Measurements from ENCODE around the gene INHA. TPM values are rescaled to one million over a fixed set of nuclear protein-coding genes. Genes with fewer than 3 reads are reported as not detected.

INHA gene
- total and polyA plus RNA-seq, 2 donors, result 0.05 to 0.71 TPM

GRCh38 chr2:219611866-219612576, 39.9 kb downstream of the INHA start:
- Histone ChIP-seq H3K36me3 (ENCODE audit: control insufficient read depth in 2 of 2, insufficient read depth in 2 of 2, low read length in 1 of 2) (peaks cover 48 to 59% of the 10 kb centered on the region in 2 donors), H3K9me3 (ENCODE audit: control insufficient read depth in 2 of 2, insufficient read depth in 1 of 2, low read length in 1 of 2) (no peaks in the 10 kb centered on the region), H3K27me3 (ENCODE audit: control insufficient read depth in 2 of 2, insufficient read depth in 1 of 2, low read length in 1 of 2) (no peaks in the 10 kb centered on the region), H3K27ac (ENCODE audit: low read depth in 1 of 2, low read length in 1 of 2) (peak overlapping the region; percentile 88 to 95), H3K4me3 (ENCODE audit: low read length in 2 of 2) (peak overlapping the region; percentile 14 to 23), H3K4me1 (ENCODE audit: control insufficient read depth in 2 of 2, insufficient read depth in 2 of 2, low read length in 2 of 2) (peaks cover 40 to 76% of the 10 kb centered on the region in 2 donors)
- peak in 4 of 9 donors; percentile 49 to 74 (median 58) for DNase-seq (ENCODE audit: low read depth in 6 of 9, low spot score in 9 of 9)
- 58% methylated on average over 12 of the region's 12 CpGs for WGBS

GRCh38 chr2:219612577-219613286, 40.6 kb downstream of the INHA start:
- DNase-seq (ENCODE audit: low read depth in 6 of 9, low spot score in 9 of 9), result peak in 6 of 9 donors; percentile 45 to 92 (median 78)
- 41% methylated on average over 15 of the region's 15 CpGs for WGBS
- H3K4me3 ChIP-seq (ENCODE audit: low read length in 2 of 2), result peak overlapping the region; percentile 14 to 23
- H3K27me3 ChIP-seq (ENCODE audit: control insufficient read depth in 2 of 2, insufficient read depth in 1 of 2, low read length in 1 of 2), result no peaks in the 10 kb centered on the region
- no peaks in the 10 kb centered on the region for H3K9me3 ChIP-seq (ENCODE audit: control insufficient read depth in 2 of 2, insufficient read depth in 1 of 2, low read length in 1 of 2)
- peak overlapping the region; percentile 88 to 95 for H3K27ac ChIP-seq (ENCODE audit: low read depth in 1 of 2, low read length in 1 of 2)
- peaks cover 40 to 74% of the 10 kb centered on the region in 2 donors for H3K4me1 ChIP-seq (ENCODE audit: control insufficient read depth in 2 of 2, insufficient read depth in 2 of 2, low read length in 2 of 2)
- H3K36me3 ChIP-seq (ENCODE audit: control insufficient read depth in 2 of 2, insufficient read depth in 2 of 2, low read length in 1 of 2), result peaks cover 43 to 54% of the 10 kb centered on the region in 2 donors

GRCh38 chr2:219613461-219614070, 41.5 kb downstream of the INHA start:
- H3K27ac ChIP-seq (ENCODE audit: low read depth in 1 of 2, low read length in 1 of 2), result peak overlapping the region; percentile 86 to 88
- peaks cover 40 to 66% of the 10 kb centered on the region in 2 donors for H3K4me1 ChIP-seq (ENCODE audit: control insufficient read depth in 2 of 2, insufficient read depth in 2 of 2, low read length in 2 of 2)
- H3K4me3 ChIP-seq (ENCODE audit: low read length in 2 of 2), result peak overlapping the region; percentile 27 to 42
- peaks cover 35 to 45% of the 10 kb centered on the region in 2 donors for H3K36me3 ChIP-seq (ENCODE audit: control insufficient read depth in 2 of 2, insufficient read depth in 2 of 2, low read length in 1 of 2)
- WGBS, result 56% methylated on average over 11 of the region's 11 CpGs
- H3K27me3 ChIP-seq (ENCODE audit: control insufficient read depth in 2 of 2, insufficient read depth in 1 of 2, low read length in 1 of 2), result no peaks in the 10 kb centered on the region
- DNase-seq (ENCODE audit: low read depth in 6 of 9, low spot score in 9 of 9), result peak in 2 of 9 donors; percentile 57 to 66
- H3K9me3 ChIP-seq (ENCODE audit: control insufficient read depth in 2 of 2, insufficient read depth in 1 of 2, low read length in 1 of 2), result no peaks in the 10 kb centered on the region

- Histone ChIP-seq H3K9me3 (ENCODE audit: control insufficient read depth in 2 of 2, insufficient read depth in 1 of 2, low read length in 1 of 2) (no peaks in the 10 kb centered on the region), H3K4me3 (ENCODE audit: low read length in 2 of 2) (peak overlapping the region; percentile 27 to 42), H3K27me3 (ENCODE audit: control insufficient read depth in 2 of 2, insufficient read depth in 1 of 2, low read length in 1 of 2) (no peaks in the 10 kb centered on the region), H3K4me1 (ENCODE audit: control insufficient read depth in 2 of 2, insufficient read depth in 2 of 2, low read length in 2 of 2) (peaks cover 40 to 59% of the 10 kb centered on the region in 2 donors), H3K36me3 (ENCODE audit: control insufficient read depth in 2 of 2, insufficient read depth in 2 of 2, low read length in 1 of 2) (peaks cover 28 to 38% of the 10 kb centered on the region in 2 donors), H3K27ac (ENCODE audit: low read depth in 1 of 2, low read length in 1 of 2) (peak overlapping the region; percentile 86 to 88)
- peak in 1 of 9 donors; percentile 43 for DNase-seq (ENCODE audit: low read depth in 6 of 9, low spot score in 9 of 9)
- WGBS, result 82% methylated on average over 11 of the region's 11 CpGs
Observed at GRCh38 chr2:219614076-219614860, 42.2 kb downstream of the INHA start.

GRCh38 chr2:219615036-219615435, 42.9 kb downstream of the INHA start:
- no peaks in the 10 kb centered on the region for H3K9me3 ChIP-seq (ENCODE audit: control insufficient read depth in 2 of 2, insufficient read depth in 1 of 2, low read length in 1 of 2)
- peak overlapping the region in 1 of 2 donors; percentile 88 for H3K27ac ChIP-seq (ENCODE audit: low read depth in 1 of 2, low read length in 1 of 2)
- no peak overlapping the region for H3K4me3 ChIP-seq (ENCODE audit: low read length in 2 of 2)
- H3K4me1 ChIP-seq (ENCODE audit: control insufficient read depth in 2 of 2, insufficient read depth in 2 of 2, low read length in 2 of 2), result peaks cover 40 to 52% of the 10 kb centered on the region in 2 donors
- 96% methylated on average over 11 of the region's 11 CpGs for WGBS
- H3K36me3 ChIP-seq (ENCODE audit: control insufficient read depth in 2 of 2, insufficient read depth in 2 of 2, low read length in 1 of 2), result peaks cover 28 to 31% of the 10 kb centered on the region in 2 donors
- H3K27me3 ChIP-seq (ENCODE audit: control insufficient read depth in 2 of 2, insufficient read depth in 1 of 2, low read length in 1 of 2), result no peaks in the 10 kb centered on the region
- peak in 1 of 9 donors; percentile 34 for DNase-seq (ENCODE audit: low read depth in 6 of 9, low spot score in 9 of 9)

GRCh38 chr2:219615894-219616293, 43.8 kb downstream of the INHA start:
- H3K9me3 ChIP-seq (ENCODE audit: control insufficient read depth in 2 of 2, insufficient read depth in 1 of 2, low read length in 1 of 2), result no peaks in the 10 kb centered on the region
- no peak overlapping the region for H3K27ac ChIP-seq (ENCODE audit: low read depth in 1 of 2, low read length in 1 of 2)
- WGBS, result 90% methylated on average over 12 of the region's 12 CpGs
- DNase-seq (ENCODE audit: low read depth in 6 of 9, low spot score in 9 of 9), result no peak
- peaks cover 26 to 28% of the 10 kb centered on the region in 2 donors for H3K36me3 ChIP-seq (ENCODE audit: control insufficient read depth in 2 of 2, insufficient read depth in 2 of 2, low read length in 1 of 2)
- H3K4me3 ChIP-seq (ENCODE audit: low read length in 2 of 2), result no peak overlapping the region
- H3K27me3 ChIP-seq (ENCODE audit: control insufficient read depth in 2 of 2, insufficient read depth in 1 of 2, low read length in 1 of 2), result no peaks in the 10 kb centered on the region
- H3K4me1 ChIP-seq (ENCODE audit: control insufficient read depth in 2 of 2, insufficient read depth in 2 of 2, low read length in 2 of 2), result peaks cover 40 to 46% of the 10 kb centered on the region in 2 donors

- Histone ChIP-seq H3K9me3 (ENCODE audit: control insufficient read depth in 2 of 2, insufficient read depth in 1 of 2, low read length in 1 of 2) (no peaks in the 10 kb centered on the region), H3K27ac (ENCODE audit: low read depth in 1 of 2, low read length in 1 of 2) (no peak overlapping the region), H3K27me3 (ENCODE audit: control insufficient read depth in 2 of 2, insufficient read depth in 1 of 2, low read length in 1 of 2) (no peaks in the 10 kb centered on the region), H3K36me3 (ENCODE audit: control insufficient read depth in 2 of 2, insufficient read depth in 2 of 2, low read length in 1 of 2) (peaks cover 23 to 24% of the 10 kb centered on the region in 2 donors), H3K4me1 (ENCODE audit: control insufficient read depth in 2 of 2, insufficient read depth in 2 of 2, low read length in 2 of 2) (peaks cover 34 to 40% of the 10 kb centered on the region in 2 donors), H3K4me3 (ENCODE audit: low read length in 2 of 2) (no peak overlapping the region)
- 98% methylated on average over 4 of the region's 4 CpGs for WGBS
- no peak for DNase-seq (ENCODE audit: low read depth in 6 of 9, low spot score in 9 of 9)
Observed at GRCh38 chr2:219616550-219616949, 44.4 kb downstream of the INHA start.

- no peak for DNase-seq (ENCODE audit: low read depth in 6 of 9, low spot score in 9 of 9)
- Histone ChIP-seq H3K9me3 (ENCODE audit: control insufficient read depth in 2 of 2, insufficient read depth in 1 of 2, low read length in 1 of 2) (no peaks in the 10 kb centered on the region), H3K4me1 (ENCODE audit: control insufficient read depth in 2 of 2, insufficient read depth in 2 of 2, low read length in 2 of 2) (peaks cover 18 to 22% of the 10 kb centered on the region in 2 donors), H3K36me3 (ENCODE audit: control insufficient read depth in 2 of 2, insufficient read depth in 2 of 2, low read length in 1 of 2) (peaks cover 20 to 21% of the 10 kb centered on the region in 2 donors), H3K4me3 (ENCODE audit: low read length in 2 of 2) (no peak overlapping the region), H3K27me3 (ENCODE audit: control insufficient read depth in 2 of 2, insufficient read depth in 1 of 2, low read length in 1 of 2) (peaks cover 0 to 6% of the 10 kb centered on the region in 2 donors), H3K27ac (ENCODE audit: low read depth in 1 of 2, low read length in 1 of 2) (no peak overlapping the region)
- WGBS, result 99% methylated on average over 3 of the region's 3 CpGs
Observed at GRCh38 chr2:219618733-219619122, 46.6 kb downstream of the INHA start.
